ENCODE data around the gene TGFBR3.

TGFBR3 gene

DNA sequence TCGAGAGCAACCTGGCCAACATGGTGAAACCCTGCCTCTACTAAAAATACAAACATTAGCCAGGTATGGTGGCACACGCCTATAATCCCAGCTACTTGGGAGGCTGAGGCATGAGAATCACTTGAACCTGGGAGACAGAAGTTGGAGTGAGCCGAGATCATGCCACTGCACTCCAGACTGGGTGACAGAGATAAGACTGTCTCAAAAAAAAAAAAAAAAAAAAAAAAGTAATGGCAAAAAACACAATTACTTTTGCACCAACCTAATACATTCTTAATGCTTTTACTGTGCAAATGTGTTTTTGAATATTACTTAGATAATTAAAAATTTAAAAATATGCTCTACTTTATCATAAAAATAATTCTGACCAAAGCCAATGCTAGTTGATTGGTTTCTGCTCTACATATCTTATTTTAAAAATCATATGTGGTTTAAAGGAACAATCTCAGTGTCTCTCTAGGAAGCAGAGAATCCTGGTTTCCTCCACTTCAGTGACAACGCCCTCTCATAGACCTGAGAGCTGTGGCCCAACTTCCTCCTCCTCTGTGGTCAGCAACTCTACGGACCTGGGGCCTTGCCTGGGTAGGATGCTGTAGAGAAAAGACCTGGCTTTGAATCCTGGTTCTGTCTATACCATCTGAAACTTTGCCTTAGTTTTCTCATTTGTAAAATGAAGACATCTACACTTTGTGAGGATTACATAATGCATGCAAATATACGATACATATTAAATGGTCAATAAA lies 64.7 kb downstream of the TGFBR3 start:
- no peak for DNase-seq (ENCODE audit: low spot score)
- TF ChIP-seq, protein P1, sequence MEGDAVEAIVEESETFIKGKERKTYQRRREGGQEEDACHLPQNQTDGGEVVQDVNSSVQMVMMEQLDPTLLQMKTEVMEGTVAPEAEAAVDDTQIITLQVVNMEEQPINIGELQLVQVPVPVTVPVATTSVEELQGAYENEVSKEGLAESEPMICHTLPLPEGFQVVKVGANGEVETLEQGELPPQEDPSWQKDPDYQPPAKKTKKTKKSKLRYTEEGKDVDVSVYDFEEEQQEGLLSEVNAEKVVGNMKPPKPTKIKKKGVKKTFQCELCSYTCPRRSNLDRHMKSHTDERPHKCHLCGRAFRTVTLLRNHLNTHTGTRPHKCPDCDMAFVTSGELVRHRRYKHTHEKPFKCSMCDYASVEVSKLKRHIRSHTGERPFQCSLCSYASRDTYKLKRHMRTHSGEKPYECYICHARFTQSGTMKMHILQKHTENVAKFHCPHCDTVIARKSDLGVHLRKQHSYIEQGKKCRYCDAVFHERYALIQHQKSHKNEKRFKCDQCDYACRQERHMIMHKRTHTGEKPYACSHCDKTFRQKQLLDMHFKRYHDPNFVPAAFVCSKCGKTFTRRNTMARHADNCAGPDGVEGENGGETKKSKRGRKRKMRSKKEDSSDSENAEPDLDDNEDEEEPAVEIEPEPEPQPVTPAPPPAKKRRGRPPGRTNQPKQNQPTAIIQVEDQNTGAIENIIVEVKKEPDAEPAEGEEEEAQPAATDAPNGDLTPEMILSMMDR (IDR thresholded peaks at IDR 0.05; ENCODE audit: poor library complexity, severe bottlenecking): no peak
- ATAC-seq (ENCODE audit: low read depth): no peak
- Histone ChIP-seq H3K9me3 (ENCODE audit: severe bottlenecking) (no peaks in the 10 kb centered on the region), H3K4me3 (ENCODE audit: severe bottlenecking) (no peak overlapping the region), H3K27me3 (ENCODE audit: insufficient read depth, poor library complexity, severe bottlenecking) (no peaks in the 10 kb centered on the region), H3K4me1 (ENCODE audit: insufficient read depth, poor library complexity, severe bottlenecking) (no peaks in the 10 kb centered on the region), H3K27ac (ENCODE audit: poor library complexity, severe bottlenecking) (no peak overlapping the region), H3K36me3 (ENCODE audit: low read depth) (no peaks in the 10 kb centered on the region)

DNA sequence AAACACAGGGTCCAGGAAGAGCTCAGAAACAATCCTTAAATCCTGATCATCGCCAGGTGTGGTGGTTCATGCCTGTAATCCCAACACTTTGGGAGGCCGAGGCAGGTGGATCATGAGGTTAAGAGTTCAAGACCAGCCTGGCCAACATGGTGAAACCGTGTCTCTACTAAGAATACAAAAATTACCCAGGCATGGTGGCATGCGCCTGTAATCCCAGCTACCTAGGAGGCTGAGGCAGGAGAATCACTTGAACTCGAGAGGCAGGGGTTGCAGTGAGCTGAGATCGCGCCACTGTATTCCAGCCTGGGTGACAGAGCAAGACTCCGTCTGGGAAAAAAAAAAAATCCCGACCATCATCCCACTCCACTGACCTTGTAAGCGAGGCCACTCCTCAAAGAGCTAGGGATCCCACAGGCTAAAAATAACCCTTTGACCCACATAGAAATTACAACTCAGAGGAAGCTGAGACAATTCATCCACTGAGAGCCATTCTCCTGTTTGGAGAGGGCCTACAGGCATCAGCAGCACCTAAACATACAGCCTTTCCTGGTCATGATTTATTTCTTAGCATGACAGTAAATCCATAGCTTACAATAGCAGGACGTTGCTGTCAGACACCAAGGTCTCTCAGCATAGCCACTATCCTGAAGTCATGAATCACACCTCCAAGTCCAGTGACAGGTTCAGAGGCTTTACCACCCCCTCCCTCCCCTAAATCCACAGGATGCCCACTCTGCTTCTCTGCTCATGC lies 66.7 kb downstream of the TGFBR3 start:
- no peaks in the 10 kb centered on the region for H3K27me3 ChIP-seq (ENCODE audit: insufficient read depth, poor library complexity, severe bottlenecking)
- no peaks in the 10 kb centered on the region for H3K9me3 ChIP-seq (ENCODE audit: severe bottlenecking)
- TF ChIP-seq, protein P1 (IDR thresholded peaks at IDR 0.05; ENCODE audit: poor library complexity, severe bottlenecking): no peak
- no peak for ATAC-seq (ENCODE audit: low read depth)
- H3K36me3 ChIP-seq (ENCODE audit: low read depth): no peaks in the 10 kb centered on the region
- H3K4me3 ChIP-seq (ENCODE audit: severe bottlenecking): no peak overlapping the region
- no peak overlapping the region for H3K27ac ChIP-seq (ENCODE audit: poor library complexity, severe bottlenecking)
- DNase-seq (ENCODE audit: low spot score): no peak
- H3K4me1 ChIP-seq (ENCODE audit: insufficient read depth, poor library complexity, severe bottlenecking): no peaks in the 10 kb centered on the region

GRCh38 chr1:91818713-91818975 lies 67.3 kb downstream of the TGFBR3 start:
- Histone ChIP-seq H3K4me1 (ENCODE audit: insufficient read depth, poor library complexity, severe bottlenecking) (no peaks in the 10 kb centered on the region), H3K9me3 (ENCODE audit: severe bottlenecking) (no peaks in the 10 kb centered on the region), H3K4me3 (ENCODE audit: severe bottlenecking) (no peak overlapping the region), H3K27ac (ENCODE audit: poor library complexity, severe bottlenecking) (no peak overlapping the region), H3K36me3 (ENCODE audit: low read depth) (no peaks in the 10 kb centered on the region), H3K27me3 (ENCODE audit: insufficient read depth, poor library complexity, severe bottlenecking) (no peaks in the 10 kb centered on the region)
- no peak for ATAC-seq (ENCODE audit: low read depth)
- no peak for DNase-seq (ENCODE audit: low spot score)
- TF ChIP-seq, protein P1 (IDR thresholded peaks at IDR 0.05; ENCODE audit: poor library complexity, severe bottlenecking): no peak

GRCh38 chr1:91817211-91817905 lies 68.6 kb downstream of the TGFBR3 start:
- no peak overlapping the region for H3K27ac ChIP-seq (ENCODE audit: poor library complexity, severe bottlenecking)
- H3K27me3 ChIP-seq (ENCODE audit: insufficient read depth, poor library complexity, severe bottlenecking): no peaks in the 10 kb centered on the region
- H3K4me3 ChIP-seq (ENCODE audit: severe bottlenecking): no peak overlapping the region
- DNase-seq (ENCODE audit: low spot score) (no peak), ATAC-seq (ENCODE audit: low read depth) (no peak)
- TF ChIP-seq, protein P1 (IDR thresholded peaks at IDR 0.05; ENCODE audit: poor library complexity, severe bottlenecking): no peak
- H3K9me3 ChIP-seq (ENCODE audit: severe bottlenecking): no peaks in the 10 kb centered on the region
- no peaks in the 10 kb centered on the region for H3K4me1 ChIP-seq (ENCODE audit: insufficient read depth, poor library complexity, severe bottlenecking)
- no peaks in the 10 kb centered on the region for H3K36me3 ChIP-seq (ENCODE audit: low read depth)
